ENCODE data around the gene RPS8. TPM values are rescaled to one million over a fixed set of nuclear protein-coding genes. Genes with fewer than 3 reads are reported as not detected.
A peak's percentile ranks its signal among the peaks of the same experiment; 100 is the strongest.

RPS8 gene
- total and polyA plus RNA-seq, 4 donors = 258 to 891 (median 575) TPM

DNA sequence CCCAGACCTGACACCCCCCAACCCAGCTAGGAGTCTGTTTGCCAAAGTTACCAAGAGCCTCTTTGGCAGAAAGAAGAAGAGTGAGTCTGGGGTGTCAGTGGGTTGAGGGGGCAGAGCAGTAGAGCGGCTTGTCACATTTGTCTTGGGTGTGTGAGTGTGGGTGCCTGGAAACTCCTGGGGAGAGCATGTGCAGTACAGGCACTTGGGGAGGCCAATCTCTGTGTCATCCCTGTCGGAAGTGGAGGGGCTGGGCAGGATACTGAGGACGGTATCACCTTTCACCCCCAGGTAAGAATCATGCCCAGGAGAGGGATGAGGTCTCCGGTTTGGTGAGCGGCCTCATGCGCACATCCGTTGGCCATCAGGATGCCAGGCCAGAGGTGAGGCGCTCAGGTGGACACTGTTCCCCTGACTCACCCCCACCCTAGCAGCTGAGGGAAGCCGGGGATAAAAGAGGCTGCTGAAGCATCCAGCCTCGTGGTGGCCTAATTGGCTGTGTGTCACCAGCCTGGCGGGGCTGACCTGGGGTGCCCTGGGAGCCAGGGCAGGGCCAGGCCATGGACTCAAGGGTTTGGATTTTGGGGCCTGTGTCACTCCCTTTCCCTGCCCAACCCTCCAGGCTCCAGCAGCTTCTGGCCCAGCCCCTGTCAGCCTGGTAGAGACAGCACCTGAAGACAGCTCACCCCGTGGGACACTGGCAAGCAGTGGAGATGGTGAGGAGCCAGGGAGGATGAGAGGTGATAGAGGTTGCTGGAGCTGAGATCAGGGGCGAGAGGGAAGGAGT, 28.2 kb downstream of the RPS8 start:
- TF ChIP-seq, protein P1, sequence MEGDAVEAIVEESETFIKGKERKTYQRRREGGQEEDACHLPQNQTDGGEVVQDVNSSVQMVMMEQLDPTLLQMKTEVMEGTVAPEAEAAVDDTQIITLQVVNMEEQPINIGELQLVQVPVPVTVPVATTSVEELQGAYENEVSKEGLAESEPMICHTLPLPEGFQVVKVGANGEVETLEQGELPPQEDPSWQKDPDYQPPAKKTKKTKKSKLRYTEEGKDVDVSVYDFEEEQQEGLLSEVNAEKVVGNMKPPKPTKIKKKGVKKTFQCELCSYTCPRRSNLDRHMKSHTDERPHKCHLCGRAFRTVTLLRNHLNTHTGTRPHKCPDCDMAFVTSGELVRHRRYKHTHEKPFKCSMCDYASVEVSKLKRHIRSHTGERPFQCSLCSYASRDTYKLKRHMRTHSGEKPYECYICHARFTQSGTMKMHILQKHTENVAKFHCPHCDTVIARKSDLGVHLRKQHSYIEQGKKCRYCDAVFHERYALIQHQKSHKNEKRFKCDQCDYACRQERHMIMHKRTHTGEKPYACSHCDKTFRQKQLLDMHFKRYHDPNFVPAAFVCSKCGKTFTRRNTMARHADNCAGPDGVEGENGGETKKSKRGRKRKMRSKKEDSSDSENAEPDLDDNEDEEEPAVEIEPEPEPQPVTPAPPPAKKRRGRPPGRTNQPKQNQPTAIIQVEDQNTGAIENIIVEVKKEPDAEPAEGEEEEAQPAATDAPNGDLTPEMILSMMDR (IDR thresholded peaks at IDR 0.05; ENCODE audit: low read depth, low read length, missing input control) = no peak
- TF ChIP-seq TAF1 (conservative IDR thresholded peaks at IDR 0.05) (no peak), RXRA (IDR thresholded peaks at IDR 0.05) (no peak), SP1 (IDR thresholded peaks at IDR 0.05) (no peak), JUND (IDR thresholded peaks at IDR 0.05) (no peak)
- no peak overlapping the region for H3K4me3 ChIP-seq (ENCODE audit: low read depth in 1 of 3, low read length in 3 of 3)

DNA sequence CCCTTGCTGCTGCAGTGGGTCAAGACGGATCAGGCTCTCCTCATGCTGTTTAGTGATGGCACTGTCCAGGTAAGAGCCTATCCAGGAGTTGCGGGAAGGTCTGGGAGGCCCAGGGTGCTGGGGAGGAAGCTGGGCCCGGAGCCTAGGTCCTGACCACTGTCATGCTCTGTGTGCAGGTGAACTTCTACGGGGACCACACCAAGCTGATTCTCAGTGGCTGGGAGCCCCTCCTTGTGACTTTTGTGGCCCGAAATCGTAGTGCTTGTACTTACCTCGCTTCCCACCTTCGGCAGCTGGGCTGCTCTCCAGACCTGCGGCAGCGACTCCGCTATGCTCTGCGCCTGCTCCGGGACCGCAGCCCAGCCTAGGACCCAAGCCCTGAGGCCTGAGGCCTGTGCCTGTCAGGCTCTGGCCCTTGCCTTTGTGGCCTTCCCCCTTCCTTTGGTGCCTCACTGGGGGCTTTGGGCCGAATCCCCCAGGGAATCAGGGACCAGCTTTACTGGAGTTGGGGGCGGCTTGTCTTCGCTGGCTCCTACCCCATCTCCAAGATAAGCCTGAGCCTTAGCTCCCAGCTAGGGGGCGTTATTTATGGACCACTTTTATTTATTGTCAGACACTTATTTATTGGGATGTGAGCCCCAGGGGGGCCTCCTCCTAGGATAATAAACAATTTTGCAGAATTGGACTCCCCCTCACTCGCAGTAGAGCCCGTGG, 30.1 kb downstream of the RPS8 start:
- H3K27me3 ChIP-seq (ENCODE audit: control insufficient read depth in 4 of 4, insufficient read depth in 4 of 4, low read length in 3 of 4) = no peaks in the 10 kb centered on the region
- TF ChIP-seq HNF4A (conservative IDR thresholded peaks at IDR 0.05) = no peak
- TF ChIP-seq SP1 (IDR thresholded peaks at IDR 0.05) = no peak
- TF ChIP-seq, protein P1 (IDR thresholded peaks at IDR 0.05; ENCODE audit: low read depth, low read length, missing input control) = no peak
- TF ChIP-seq GABPA (IDR thresholded peaks at IDR 0.05 in 1 of 2, conservative IDR thresholded peaks at IDR 0.05 in 1 of 2) = no peak
- TF ChIP-seq YY1 (IDR thresholded peaks at IDR 0.05) = no peak
- TF ChIP-seq RAD21 (IDR thresholded peaks at IDR 0.05) = no peak
- TF ChIP-seq JUND (IDR thresholded peaks at IDR 0.05) = no peak
- TF ChIP-seq FOXA2 (IDR thresholded peaks at IDR 0.05) = no peak
- TF ChIP-seq, protein P2, sequence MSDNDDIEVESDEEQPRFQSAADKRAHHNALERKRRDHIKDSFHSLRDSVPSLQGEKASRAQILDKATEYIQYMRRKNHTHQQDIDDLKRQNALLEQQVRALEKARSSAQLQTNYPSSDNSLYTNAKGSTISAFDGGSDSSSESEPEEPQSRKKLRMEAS (IDR thresholded peaks at IDR 0.05) = no peak
- TF ChIP-seq NR2F2 (IDR thresholded peaks at IDR 0.05) = no peak
- TF ChIP-seq, protein P3, sequence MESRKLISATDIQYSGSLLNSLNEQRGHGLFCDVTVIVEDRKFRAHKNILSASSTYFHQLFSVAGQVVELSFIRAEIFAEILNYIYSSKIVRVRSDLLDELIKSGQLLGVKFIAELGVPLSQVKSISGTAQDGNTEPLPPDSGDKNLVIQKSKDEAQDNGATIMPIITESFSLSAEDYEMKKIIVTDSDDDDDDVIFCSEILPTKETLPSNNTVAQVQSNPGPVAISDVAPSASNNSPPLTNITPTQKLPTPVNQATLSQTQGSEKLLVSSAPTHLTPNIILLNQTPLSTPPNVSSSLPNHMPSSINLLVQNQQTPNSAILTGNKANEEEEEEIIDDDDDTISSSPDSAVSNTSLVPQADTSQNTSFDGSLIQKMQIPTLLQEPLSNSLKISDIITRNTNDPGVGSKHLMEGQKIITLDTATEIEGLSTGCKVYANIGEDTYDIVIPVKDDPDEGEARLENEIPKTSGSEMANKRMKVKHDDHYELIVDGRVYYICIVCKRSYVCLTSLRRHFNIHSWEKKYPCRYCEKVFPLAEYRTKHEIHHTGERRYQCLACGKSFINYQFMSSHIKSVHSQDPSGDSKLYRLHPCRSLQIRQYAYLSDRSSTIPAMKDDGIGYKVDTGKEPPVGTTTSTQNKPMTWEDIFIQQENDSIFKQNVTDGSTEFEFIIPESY (IDR thresholded peaks at IDR 0.05) = no peak
- TF ChIP-seq, protein P4, sequence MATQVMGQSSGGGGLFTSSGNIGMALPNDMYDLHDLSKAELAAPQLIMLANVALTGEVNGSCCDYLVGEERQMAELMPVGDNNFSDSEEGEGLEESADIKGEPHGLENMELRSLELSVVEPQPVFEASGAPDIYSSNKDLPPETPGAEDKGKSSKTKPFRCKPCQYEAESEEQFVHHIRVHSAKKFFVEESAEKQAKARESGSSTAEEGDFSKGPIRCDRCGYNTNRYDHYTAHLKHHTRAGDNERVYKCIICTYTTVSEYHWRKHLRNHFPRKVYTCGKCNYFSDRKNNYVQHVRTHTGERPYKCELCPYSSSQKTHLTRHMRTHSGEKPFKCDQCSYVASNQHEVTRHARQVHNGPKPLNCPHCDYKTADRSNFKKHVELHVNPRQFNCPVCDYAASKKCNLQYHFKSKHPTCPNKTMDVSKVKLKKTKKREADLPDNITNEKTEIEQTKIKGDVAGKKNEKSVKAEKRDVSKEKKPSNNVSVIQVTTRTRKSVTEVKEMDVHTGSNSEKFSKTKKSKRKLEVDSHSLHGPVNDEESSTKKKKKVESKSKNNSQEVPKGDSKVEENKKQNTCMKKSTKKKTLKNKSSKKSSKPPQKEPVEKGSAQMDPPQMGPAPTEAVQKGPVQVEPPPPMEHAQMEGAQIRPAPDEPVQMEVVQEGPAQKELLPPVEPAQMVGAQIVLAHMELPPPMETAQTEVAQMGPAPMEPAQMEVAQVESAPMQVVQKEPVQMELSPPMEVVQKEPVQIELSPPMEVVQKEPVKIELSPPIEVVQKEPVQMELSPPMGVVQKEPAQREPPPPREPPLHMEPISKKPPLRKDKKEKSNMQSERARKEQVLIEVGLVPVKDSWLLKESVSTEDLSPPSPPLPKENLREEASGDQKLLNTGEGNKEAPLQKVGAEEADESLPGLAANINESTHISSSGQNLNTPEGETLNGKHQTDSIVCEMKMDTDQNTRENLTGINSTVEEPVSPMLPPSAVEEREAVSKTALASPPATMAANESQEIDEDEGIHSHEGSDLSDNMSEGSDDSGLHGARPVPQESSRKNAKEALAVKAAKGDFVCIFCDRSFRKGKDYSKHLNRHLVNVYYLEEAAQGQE (IDR thresholded peaks at IDR 0.05) = no peak
- TF ChIP-seq HNF4G (IDR thresholded peaks at IDR 0.05) = no peak
- TF ChIP-seq, protein P5, sequence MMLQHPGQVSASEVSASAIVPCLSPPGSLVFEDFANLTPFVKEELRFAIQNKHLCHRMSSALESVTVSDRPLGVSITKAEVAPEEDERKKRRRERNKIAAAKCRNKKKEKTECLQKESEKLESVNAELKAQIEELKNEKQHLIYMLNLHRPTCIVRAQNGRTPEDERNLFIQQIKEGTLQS (IDR thresholded peaks at IDR 0.05) = no peak
- no peak for TF ChIP-seq RXRA (IDR thresholded peaks at IDR 0.05)
- H3K4me1 ChIP-seq (ENCODE audit: control insufficient read depth in 4 of 4, insufficient read depth in 4 of 4, low read length in 3 of 4) = peaks cover 15 to 51% (median 38%) of the 10 kb centered on the region in 4 donors
- H3K9me3 ChIP-seq (ENCODE audit: control insufficient read depth in 4 of 4, low read length in 3 of 4) = no peaks in the 10 kb centered on the region
- DNase-seq (ENCODE audit: low spot score) = no peak
- H3K36me3 ChIP-seq (ENCODE audit: control insufficient read depth in 4 of 4, insufficient read depth in 3 of 4, low read depth in 1 of 4, low read length in 3 of 4) = peaks cover 0 to 8% (median 8%) of the 10 kb centered on the region in 4 donors
- H3K4me3 ChIP-seq (ENCODE audit: low read depth in 1 of 3, low read length in 3 of 3) = no peak overlapping the region
- WGBS = 96% methylated on average over 20 of the region's 20 CpGs
- H3K9ac ChIP-seq (ENCODE audit: low read depth in 1 of 2, low read length in 2 of 2) = no peak overlapping the region
- H3K27ac ChIP-seq (ENCODE audit: low read depth in 1 of 2, low read length in 2 of 2) = peak overlapping the region in 1 of 2 donors; percentile 11

More for the DNA sequence above, 28.2 kb downstream of the RPS8 start:
- H3K36me3 ChIP-seq (ENCODE audit: control insufficient read depth in 4 of 4, insufficient read depth in 3 of 4, low read depth in 1 of 4, low read length in 3 of 4) = peaks cover 0 to 8% (median 8%) of the 10 kb centered on the region in 4 donors
- no peaks in the 10 kb centered on the region for H3K9me3 ChIP-seq (ENCODE audit: control insufficient read depth in 4 of 4, low read length in 3 of 4)
- H3K9ac ChIP-seq (ENCODE audit: low read depth in 1 of 2, low read length in 2 of 2) = no peak overlapping the region
- H3K27ac ChIP-seq (ENCODE audit: low read depth in 1 of 2, low read length in 2 of 2) = no peak overlapping the region
- no peaks in the 10 kb centered on the region for H3K27me3 ChIP-seq (ENCODE audit: control insufficient read depth in 4 of 4, insufficient read depth in 4 of 4, low read length in 3 of 4)
- DNase-seq (ENCODE audit: low spot score) = no peak
- peaks cover 15 to 34% (median 27%) of the 10 kb centered on the region in 4 donors for H3K4me1 ChIP-seq (ENCODE audit: control insufficient read depth in 4 of 4, insufficient read depth in 4 of 4, low read length in 3 of 4)
- WGBS = 93% methylated on average over 13 of the region's 13 CpGs
